GM12801 (cell line): ENCODE results near the gene ARHGEF1.

Source experiments
- CTCF ChIP-seq: IDR thresholded peaks from one replicate; pipeline ENCODE4 v1.5.1; 2011; ENCODE audit warnings: control low read depth; ENCODE audit not compliant: insufficient read length; ENCODE audit errors: extremely low read depth

The ARHGEF1 gene

GRCh38 chr19:41890936-41891335 is 8.0 kb downstream of the ARHGEF1 start:
- no peak for TF ChIP-seq CTCF

GRCh38 chr19:41892173-41892902 is 9.4 kb downstream of the ARHGEF1 start:
- TF ChIP-seq CTCF = no peak

GRCh38 chr19:41893899-41894298 is 10.9 kb downstream of the ARHGEF1 start:
- no peak for TF ChIP-seq CTCF

- no peak for TF ChIP-seq CTCF
Observed at GRCh38 chr19:41894350-41894749, 11.4 kb downstream of the ARHGEF1 start.

- TF ChIP-seq CTCF = no peak
Observed at GRCh38 chr19:41895745-41896580, 13.0 kb downstream of the ARHGEF1 start.

GRCh38 chr19:41896581-41896942 is 13.6 kb downstream of the ARHGEF1 start:
- no peak for TF ChIP-seq CTCF

- TF ChIP-seq CTCF = no peak
Observed at GRCh38 chr19:41897181-41897580, 14.2 kb downstream of the ARHGEF1 start.
